ENCODE results near the gene FBXW5.

DNA sequence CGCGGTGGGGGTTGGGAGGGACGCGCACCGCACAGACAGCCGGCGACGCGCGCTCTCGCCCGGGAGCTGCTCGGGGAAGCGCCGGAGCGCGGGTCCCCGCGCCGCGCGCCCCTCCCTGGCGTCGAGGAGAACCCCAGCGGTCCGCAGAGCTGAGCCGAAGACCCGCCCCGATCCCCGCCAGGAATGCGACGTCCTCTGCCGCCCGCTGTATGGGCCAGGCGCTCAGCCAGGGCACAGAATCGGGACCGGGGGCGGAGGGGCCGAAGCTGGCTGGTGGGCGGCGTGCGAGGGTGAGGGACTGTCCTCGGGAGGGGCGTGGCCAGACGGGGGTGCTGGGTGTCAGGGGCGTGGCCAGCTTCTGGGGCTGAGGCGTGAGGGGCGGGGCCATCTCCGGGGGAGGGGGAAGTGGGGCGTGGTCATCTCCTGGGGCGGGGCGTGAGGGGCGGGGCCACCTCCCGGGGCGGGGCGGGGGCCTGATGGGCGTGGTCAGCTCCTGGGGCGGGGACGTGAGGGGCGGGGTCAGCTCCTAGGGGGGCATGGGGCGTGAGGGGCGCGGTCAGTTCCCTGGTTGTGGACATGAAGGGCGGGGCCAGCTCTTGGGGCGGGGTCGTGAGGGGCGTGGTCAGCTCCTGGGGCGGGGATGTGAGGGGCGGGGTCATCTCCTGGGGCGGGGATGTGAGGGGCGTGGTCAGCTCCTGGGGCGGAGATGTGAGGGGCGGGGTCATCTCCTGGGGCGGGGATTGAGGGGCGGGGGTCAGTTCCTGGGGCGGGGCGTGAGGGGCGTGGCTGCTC, 33.7 kb upstream of the FBXW5 start:
- TF ChIP-seq, protein P1, sequence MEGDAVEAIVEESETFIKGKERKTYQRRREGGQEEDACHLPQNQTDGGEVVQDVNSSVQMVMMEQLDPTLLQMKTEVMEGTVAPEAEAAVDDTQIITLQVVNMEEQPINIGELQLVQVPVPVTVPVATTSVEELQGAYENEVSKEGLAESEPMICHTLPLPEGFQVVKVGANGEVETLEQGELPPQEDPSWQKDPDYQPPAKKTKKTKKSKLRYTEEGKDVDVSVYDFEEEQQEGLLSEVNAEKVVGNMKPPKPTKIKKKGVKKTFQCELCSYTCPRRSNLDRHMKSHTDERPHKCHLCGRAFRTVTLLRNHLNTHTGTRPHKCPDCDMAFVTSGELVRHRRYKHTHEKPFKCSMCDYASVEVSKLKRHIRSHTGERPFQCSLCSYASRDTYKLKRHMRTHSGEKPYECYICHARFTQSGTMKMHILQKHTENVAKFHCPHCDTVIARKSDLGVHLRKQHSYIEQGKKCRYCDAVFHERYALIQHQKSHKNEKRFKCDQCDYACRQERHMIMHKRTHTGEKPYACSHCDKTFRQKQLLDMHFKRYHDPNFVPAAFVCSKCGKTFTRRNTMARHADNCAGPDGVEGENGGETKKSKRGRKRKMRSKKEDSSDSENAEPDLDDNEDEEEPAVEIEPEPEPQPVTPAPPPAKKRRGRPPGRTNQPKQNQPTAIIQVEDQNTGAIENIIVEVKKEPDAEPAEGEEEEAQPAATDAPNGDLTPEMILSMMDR (IDR thresholded peaks at IDR 0.05 in 2 of 3, conservative IDR thresholded peaks at IDR 0.05 in 1 of 3; ENCODE audit: borderline replicate concordance in 1 of 3, insufficient read depth in 1 of 3, low read depth in 2 of 3, low read length in 2 of 3), result no peak
- no peak for TF ChIP-seq ZNF274 (IDR thresholded peaks at IDR 0.05; ENCODE audit: low read depth, low read length)
- TF ChIP-seq TCF7L2 (IDR thresholded peaks at IDR 0.05; ENCODE audit: borderline replicate concordance, extremely low read depth, insufficient read depth, insufficient read length), result no peak
- no peak for TF ChIP-seq POLR2AphosphoS5 (IDR thresholded peaks at IDR 0.05; ENCODE audit: low read depth, low read length)
- TF ChIP-seq, protein P2, sequence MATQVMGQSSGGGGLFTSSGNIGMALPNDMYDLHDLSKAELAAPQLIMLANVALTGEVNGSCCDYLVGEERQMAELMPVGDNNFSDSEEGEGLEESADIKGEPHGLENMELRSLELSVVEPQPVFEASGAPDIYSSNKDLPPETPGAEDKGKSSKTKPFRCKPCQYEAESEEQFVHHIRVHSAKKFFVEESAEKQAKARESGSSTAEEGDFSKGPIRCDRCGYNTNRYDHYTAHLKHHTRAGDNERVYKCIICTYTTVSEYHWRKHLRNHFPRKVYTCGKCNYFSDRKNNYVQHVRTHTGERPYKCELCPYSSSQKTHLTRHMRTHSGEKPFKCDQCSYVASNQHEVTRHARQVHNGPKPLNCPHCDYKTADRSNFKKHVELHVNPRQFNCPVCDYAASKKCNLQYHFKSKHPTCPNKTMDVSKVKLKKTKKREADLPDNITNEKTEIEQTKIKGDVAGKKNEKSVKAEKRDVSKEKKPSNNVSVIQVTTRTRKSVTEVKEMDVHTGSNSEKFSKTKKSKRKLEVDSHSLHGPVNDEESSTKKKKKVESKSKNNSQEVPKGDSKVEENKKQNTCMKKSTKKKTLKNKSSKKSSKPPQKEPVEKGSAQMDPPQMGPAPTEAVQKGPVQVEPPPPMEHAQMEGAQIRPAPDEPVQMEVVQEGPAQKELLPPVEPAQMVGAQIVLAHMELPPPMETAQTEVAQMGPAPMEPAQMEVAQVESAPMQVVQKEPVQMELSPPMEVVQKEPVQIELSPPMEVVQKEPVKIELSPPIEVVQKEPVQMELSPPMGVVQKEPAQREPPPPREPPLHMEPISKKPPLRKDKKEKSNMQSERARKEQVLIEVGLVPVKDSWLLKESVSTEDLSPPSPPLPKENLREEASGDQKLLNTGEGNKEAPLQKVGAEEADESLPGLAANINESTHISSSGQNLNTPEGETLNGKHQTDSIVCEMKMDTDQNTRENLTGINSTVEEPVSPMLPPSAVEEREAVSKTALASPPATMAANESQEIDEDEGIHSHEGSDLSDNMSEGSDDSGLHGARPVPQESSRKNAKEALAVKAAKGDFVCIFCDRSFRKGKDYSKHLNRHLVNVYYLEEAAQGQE (IDR thresholded peaks at IDR 0.05; ENCODE audit: low read depth), result no peak
- no peak for TF ChIP-seq EZH2 (IDR thresholded peaks at IDR 0.05)

Measured in HCT116 (cell line).